Measurements from ENCODE around the gene STK11IP. TPM values are rescaled to one million over a fixed set of nuclear protein-coding genes. Genes with fewer than 3 reads are reported as not detected.

The STK11IP gene
- total and polyA plus RNA-seq, 2 of the 4 experiments (the other 2 are of a cell fraction) = 14.5 to 19.7 TPM

DNA sequence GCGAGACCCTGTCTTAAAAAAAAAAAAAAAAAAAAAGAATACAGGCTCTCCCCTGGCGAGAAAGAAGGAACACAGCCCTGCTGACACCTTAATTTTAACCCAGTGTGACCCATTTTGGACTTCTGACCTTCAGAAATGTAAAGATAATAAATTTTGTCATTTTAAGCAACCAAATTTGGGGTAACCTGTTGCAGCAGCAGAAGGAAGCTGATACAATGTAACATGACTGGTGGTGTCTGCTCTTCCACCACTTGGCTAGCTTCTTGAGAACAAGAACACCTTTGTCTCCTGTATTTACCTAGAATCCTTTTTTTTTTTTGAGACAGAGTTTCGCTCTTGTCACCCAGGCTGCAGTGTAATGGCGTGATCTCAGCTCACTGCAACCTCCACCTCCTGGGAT is 6.6 kb upstream of the STK11IP start:
- H4K8ac ChIP-seq (ENCODE audit: low read depth in 2 of 2, low read length in 2 of 2) = no peak overlapping the region
- ChIA-PET CTCF (no interaction called here), POLR2A (ENCODE audit: unreplicated experiment) (no interaction called here)
- TF ChIP-seq MAFK (IDR thresholded peaks at IDR 0.05; ENCODE audit: low read depth, low read length) = no peak
- no peak for TF ChIP-seq RCOR1 (IDR thresholded peaks at IDR 0.05; ENCODE audit: insufficient replicate concordance, low read length)
- no peak for TF ChIP-seq POLR2A (IDR thresholded peaks at IDR 0.05; ENCODE audit: low read depth, low read length)
- TF ChIP-seq, protein P1, sequence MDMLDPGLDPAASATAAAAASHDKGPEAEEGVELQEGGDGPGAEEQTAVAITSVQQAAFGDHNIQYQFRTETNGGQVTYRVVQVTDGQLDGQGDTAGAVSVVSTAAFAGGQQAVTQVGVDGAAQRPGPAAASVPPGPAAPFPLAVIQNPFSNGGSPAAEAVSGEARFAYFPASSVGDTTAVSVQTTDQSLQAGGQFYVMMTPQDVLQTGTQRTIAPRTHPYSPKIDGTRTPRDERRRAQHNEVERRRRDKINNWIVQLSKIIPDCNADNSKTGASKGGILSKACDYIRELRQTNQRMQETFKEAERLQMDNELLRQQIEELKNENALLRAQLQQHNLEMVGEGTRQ (IDR thresholded peaks at IDR 0.05; ENCODE audit: low read depth, low read length) = no peak
- H3K23ac ChIP-seq (ENCODE audit: low read depth, low read length) = no peak overlapping the region
- no peaks in the 10 kb centered on the region for H3K79me1 ChIP-seq (ENCODE audit: low read depth in 1 of 2, low read length in 2 of 2)
- H3K27me3 ChIP-seq (ENCODE audit: control insufficient read depth, insufficient read depth, low read length) = peaks cover 10% of the 10 kb centered on the region
- no TSS peak for BruUV-seq (replicated peaks)
- no peak overlapping the region for H2AFZ ChIP-seq (replicated peaks; ENCODE audit: low read length, poor library complexity)
- intact Hi-C loops (cut with micrococcal nuclease) (no loop called here), in situ Hi-C loops (cut with MboI; ENCODE audit: low sequenced_read_pairs) (no loop called here), dilution Hi-C loops (cut with HindIII; ENCODE audit: low sequenced_read_pairs, unreplicated experiment) (no loop called here)
- no peak overlapping the region for H2BK20ac ChIP-seq (ENCODE audit: low read depth, low read length)
- no peak overlapping the region for H2AK5ac ChIP-seq (ENCODE audit: low read depth, low read length)
- no peak overlapping the region for H4K5ac ChIP-seq (ENCODE audit: low read depth, low read length)
- no peak overlapping the region for H3K27ac ChIP-seq (ENCODE audit: insufficient read depth, low read length)
- H3K36me3 ChIP-seq (ENCODE audit: control insufficient read depth, insufficient read depth, low read length) = no peaks in the 10 kb centered on the region
- no peaks in the 10 kb centered on the region for H4K20me1 ChIP-seq (ENCODE audit: insufficient read depth, low read length)
- H3K56ac ChIP-seq (ENCODE audit: extremely low read depth, insufficient read depth, low read length) = no peak overlapping the region
- no peak overlapping the region for H3K4me3 ChIP-seq (ENCODE audit: insufficient read depth, low read depth, low read length)
- no peak for DNase-seq
- H3K14ac ChIP-seq (replicated peaks; ENCODE audit: low read depth, low read length) = no peak overlapping the region
- H3K9me1 ChIP-seq (ENCODE audit: insufficient read depth, low read length) = no peaks in the 10 kb centered on the region
- H2BK120ac ChIP-seq (ENCODE audit: low read depth, low read length) = no peak overlapping the region
- H3K4me1 ChIP-seq (ENCODE audit: control insufficient read depth, insufficient read depth, low read length) = peaks cover 2% of the 10 kb centered on the region
- H3K4ac ChIP-seq (ENCODE audit: low read depth, low read length) = no peak overlapping the region
- no peak overlapping the region for H3K9ac ChIP-seq (ENCODE audit: low read depth, low read length)
- no peak overlapping the region for H2BK15ac ChIP-seq (ENCODE audit: low read depth, low read length)
- no peak overlapping the region for H2BK5ac ChIP-seq (ENCODE audit: low read depth, low read length, poor library complexity, severe bottlenecking)
- H3K4me2 ChIP-seq (ENCODE audit: low read depth, low read length) = no peak overlapping the region
- H4K91ac ChIP-seq (ENCODE audit: insufficient read depth, low read depth, low read length) = no peak overlapping the region
- H2AK9ac ChIP-seq (replicated peaks; ENCODE audit: low read depth, low read length, poor library complexity) = no peak overlapping the region
- ATAC-seq (ENCODE audit: low read depth) = no peak
- WGBS, 2 experiments (ENCODE audit: extremely low coverage in 2 of 2, insufficient read length in 1 of 2) = no CpG with 5 or more reads among the region's 4 CpGs
- no peaks in the 10 kb centered on the region for H3K9me3 ChIP-seq (ENCODE audit: control insufficient read depth, insufficient read depth, low read length)
- H3K18ac ChIP-seq (ENCODE audit: low read depth, low read length) = no peak overlapping the region

Measured in IMR-90 (cell line).